Sigmoid colon (tissue), 4 donors: ENCODE data around the gene ZCCHC10.

Experiments used
- CTCF ChIP-seq, 4 experiments: fragments of 450-650 bp in 3 of 4; fragments of 200-600 bp in 1 of 4; IDR thresholded peaks; one replicate each; pipeline ENCODE4 v1.5.1; 2016 to 2019; ENCODE audit warnings: antibody characterized with exemption in 4 of 4, mild to moderate bottlenecking in 3 of 4, moderate library complexity in 2 of 4
- POLR2A ChIP-seq, 2 donors: fragments of 450-650 bp; IDR thresholded peaks; one replicate each; pipeline ENCODE4 v1.6.1; 2016; ENCODE audit warnings: antibody characterized with exemption in 2 of 2, mild to moderate bottlenecking in 2 of 2, moderate library complexity in 2 of 2
- POLR2AphosphoS5 ChIP-seq, 4 donors: sonication (generic); formaldehyde crosslinking; IDR thresholded peaks; one replicate each; pipeline ENCODE4 v1.6.1; 2017; ENCODE audit warnings: antibody characterized with exemption in 4 of 4

- TF ChIP-seq POLR2A (IDR thresholded peaks at IDR 0.05) (no peak), POLR2AphosphoS5 (IDR thresholded peaks at IDR 0.05) (no peak), CTCF (IDR thresholded peaks at IDR 0.05) (no peak)
Observed at GRCh38 chr5:133035224-133035623, 8.9 kb upstream of the ZCCHC10 start.
